Smooth muscle cell (in vitro differentiated cells): Measurements from ENCODE around the gene CALD1. TPM values are rescaled to one million over a fixed set of nuclear protein-coding genes. Genes with fewer than 3 reads are reported as not detected.

ENCODE experiments used
- DNase-seq: peaks from one replicate; lab custom pipeline; 2025; ENCODE audit not compliant: unreplicated experiment; lab: John Stamatoyannopoulos, UW
- H2AFZ ChIP-seq: fragments of 200-600 bp; sonication (generic); 2 replicates; pipeline ENCODE4 v1.6.0; 2016; ENCODE audit warnings: antibody characterized with exemption, low read depth, mild to moderate bottlenecking
- H3F3A ChIP-seq: fragments of 200-600 bp; sonication (generic); 2 replicates; pipeline ENCODE4 v1.6.0; 2017; ENCODE audit warnings: antibody characterized with exemption, low read depth
- H3K27ac ChIP-seq: fragments of 200-600 bp; sonication (generic); 2 replicates; pipeline ENCODE4 v1.5.1; 2016; ENCODE audit warnings: low read depth, mild to moderate bottlenecking
- H3K27me3 ChIP-seq: fragments of 200-600 bp; sonication (generic); 2 replicates; pipeline ENCODE4 v1.6.1; 2016; ENCODE audit warnings: low read depth, mild to moderate bottlenecking
- H3K36me3 ChIP-seq: fragments of 200-600 bp; sonication (generic); 2 replicates; pipeline ENCODE4 v1.5.1; 2016; ENCODE audit warnings: low read depth
- H3K4me1 ChIP-seq: fragments of 200-600 bp; sonication (generic); 2 replicates; pipeline ENCODE4 v1.5.1; 2016; ENCODE audit warnings: low read depth
- H3K4me2 ChIP-seq: fragments of 200-600 bp; sonication (generic); 2 replicates; pipeline ENCODE4 v1.6.0; 2016; ENCODE audit warnings: mild to moderate bottlenecking
- H3K4me3 ChIP-seq: fragments of 200-600 bp; sonication (generic); 2 replicates; pipeline ENCODE4 v1.5.1; 2016; ENCODE audit warnings: mild to moderate bottlenecking
- H3K79me2 ChIP-seq: fragments of 200-600 bp; sonication (generic); 2 replicates; pipeline ENCODE4 v1.6.0; 2016; ENCODE audit warnings: low read depth, mild to moderate bottlenecking
- H3K9ac ChIP-seq: fragments of 200-600 bp; sonication (generic); 2 replicates; pipeline ENCODE4 v1.6.0; 2016; ENCODE audit warnings: low read depth
- H3K9me3 ChIP-seq: fragments of 200-600 bp; sonication (generic); replicated peaks from 2 replicates; pipeline ENCODE4 v1.5.1; 2016; ENCODE audit warnings: low read depth
- H4K20me1 ChIP-seq: fragments of 200-600 bp; sonication (generic); 2 replicates; pipeline ENCODE4 v1.6.0; 2016; ENCODE audit warnings: low read depth
- WGBS: methylation state at CpG from one replicate; pipeline ENCODE4 v1.1.7; 2016; ENCODE audit warnings: low lambda C conversion rate; 5-methylcytosine and 5-hydroxymethylcytosine counted together
- polyA plus RNA-seq: library from polyadenylated mRNA; unstranded; fragments of >200 nt; fragmentation: Nextera tagmentation; extraction: Ambion mirVana; gene quantifications from 2 replicates; pipeline ENCODE4 v1.2.1, GENCODE V29; 2016
- total RNA-seq: library from RNA; depleted of rRNA; stranded (reverse); fragments of >200 nt; gene quantifications from 2 replicates; pipeline ENCODE4 v1.2.3, GENCODE V29; 2014
- TF ChIP-seq, protein P1 (sequence below): fragments of 200-600 bp; sonication (generic); IDR thresholded peaks from 2 replicates; pipeline ENCODE4 v1.5.1; 2017; ENCODE audit warnings: borderline replicate concordance, mild to moderate bottlenecking, antibody characterized with exemption; ENCODE audit not compliant: insufficient read depth, poor library complexity, severe bottlenecking

Gene CALD1
- total and polyA plus RNA-seq, 2 experiments from 2014 or later: 948 to 1,552 TPM

- DNase-seq: no peak
- H3K9ac ChIP-seq: no peak overlapping the region
- H2AFZ ChIP-seq: no peak overlapping the region
- peaks cover 11% of the 10 kb centered on the region for H3K36me3 ChIP-seq
- peak overlapping the region; percentile 98 for H3K27ac ChIP-seq
- peaks cover 100% of the 10 kb centered on the region for H4K20me1 ChIP-seq
- peaks cover 60% of the 10 kb centered on the region for H3F3A ChIP-seq
- H3K9me3 ChIP-seq: no peaks in the 10 kb centered on the region
- H3K4me1 ChIP-seq: peaks cover 6% of the 10 kb centered on the region
- peaks cover 98% of the 10 kb centered on the region for H3K79me2 ChIP-seq
- H3K27me3 ChIP-seq: no peaks in the 10 kb centered on the region
- peak overlapping the region; percentile 77 for H3K4me2 ChIP-seq
- TF ChIP-seq, protein P1, sequence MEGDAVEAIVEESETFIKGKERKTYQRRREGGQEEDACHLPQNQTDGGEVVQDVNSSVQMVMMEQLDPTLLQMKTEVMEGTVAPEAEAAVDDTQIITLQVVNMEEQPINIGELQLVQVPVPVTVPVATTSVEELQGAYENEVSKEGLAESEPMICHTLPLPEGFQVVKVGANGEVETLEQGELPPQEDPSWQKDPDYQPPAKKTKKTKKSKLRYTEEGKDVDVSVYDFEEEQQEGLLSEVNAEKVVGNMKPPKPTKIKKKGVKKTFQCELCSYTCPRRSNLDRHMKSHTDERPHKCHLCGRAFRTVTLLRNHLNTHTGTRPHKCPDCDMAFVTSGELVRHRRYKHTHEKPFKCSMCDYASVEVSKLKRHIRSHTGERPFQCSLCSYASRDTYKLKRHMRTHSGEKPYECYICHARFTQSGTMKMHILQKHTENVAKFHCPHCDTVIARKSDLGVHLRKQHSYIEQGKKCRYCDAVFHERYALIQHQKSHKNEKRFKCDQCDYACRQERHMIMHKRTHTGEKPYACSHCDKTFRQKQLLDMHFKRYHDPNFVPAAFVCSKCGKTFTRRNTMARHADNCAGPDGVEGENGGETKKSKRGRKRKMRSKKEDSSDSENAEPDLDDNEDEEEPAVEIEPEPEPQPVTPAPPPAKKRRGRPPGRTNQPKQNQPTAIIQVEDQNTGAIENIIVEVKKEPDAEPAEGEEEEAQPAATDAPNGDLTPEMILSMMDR: no peak
- H3K4me3 ChIP-seq: no peak overlapping the region
These were observed 62.6 kb downstream of the CALD1 start for GRCh38 chr7:134842062-134842461.

DNA sequence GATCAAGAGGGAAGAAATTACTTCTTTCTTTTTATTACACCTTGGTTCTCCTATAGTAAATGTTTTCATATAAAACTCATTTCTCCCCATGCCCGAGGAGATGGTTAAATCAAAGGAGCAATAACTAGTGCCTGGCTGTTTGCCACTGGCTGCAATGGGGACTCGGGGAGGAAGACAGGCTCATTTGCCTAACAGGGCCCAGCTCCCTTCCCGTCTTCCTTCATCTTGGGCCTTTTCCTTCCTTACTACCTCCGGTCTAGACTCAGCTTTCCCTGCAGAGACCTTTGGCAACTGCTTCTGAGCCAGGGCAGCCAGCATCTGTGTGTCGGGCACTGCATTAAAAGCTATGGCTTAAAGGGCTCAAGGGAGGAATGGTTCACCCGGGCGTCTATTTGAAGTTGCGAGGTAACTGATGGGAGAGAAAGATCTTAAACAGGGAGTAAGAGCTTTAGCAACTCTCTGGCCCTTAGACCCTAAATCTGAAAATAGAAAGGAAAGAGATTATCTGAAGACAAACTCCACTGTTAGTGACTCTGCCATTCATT, 63.5 kb downstream of the CALD1 start:
- Histone ChIP-seq H4K20me1 (peaks cover 100% of the 10 kb centered on the region), H3K9ac (peak overlapping the region; percentile 12), H3K27ac (peak overlapping the region; percentile 98), H3F3A (peaks cover 59% of the 10 kb centered on the region), H2AFZ (no peak overlapping the region), H3K4me1 (peaks cover 6% of the 10 kb centered on the region), H3K4me2 (peak overlapping the region; percentile 77), H3K27me3 (no peaks in the 10 kb centered on the region), H3K36me3 (peaks cover 11% of the 10 kb centered on the region), H3K9me3 (no peaks in the 10 kb centered on the region), H3K79me2 (peaks cover 98% of the 10 kb centered on the region), H3K4me3 (peak overlapping the region; percentile 3)
- no peak for DNase-seq
- TF ChIP-seq, protein P1: no peak
- WGBS: 42% methylated on average over 8 of the region's 8 CpGs

- Histone ChIP-seq H2AFZ (no peak overlapping the region), H3K9ac (no peak overlapping the region), H3K4me3 (no peak overlapping the region), H4K20me1 (peaks cover 100% of the 10 kb centered on the region), H3K36me3 (peaks cover 14% of the 10 kb centered on the region), H3K4me1 (peaks cover 6% of the 10 kb centered on the region), H3K27me3 (no peaks in the 10 kb centered on the region), H3K27ac (peak overlapping the region; percentile 98), H3K79me2 (peaks cover 98% of the 10 kb centered on the region), H3K9me3 (no peaks in the 10 kb centered on the region), H3K4me2 (no peak overlapping the region), H3F3A (peaks cover 65% of the 10 kb centered on the region)
- no peak for DNase-seq
- TF ChIP-seq, protein P1: no peak
These were observed 64.8 kb downstream of the CALD1 start for GRCh38 chr7:134844200-134844599.

GRCh38 chr7:134845461-134845860, 66.0 kb downstream of the CALD1 start:
- H3K9ac ChIP-seq: no peak overlapping the region
- H3K9me3 ChIP-seq: no peaks in the 10 kb centered on the region
- peaks cover 19% of the 10 kb centered on the region for H3K36me3 ChIP-seq
- H3F3A ChIP-seq: peaks cover 65% of the 10 kb centered on the region
- no peak overlapping the region for H2AFZ ChIP-seq
- 73% methylated on average over 3 of the region's 3 CpGs for WGBS
- H3K79me2 ChIP-seq: peaks cover 98% of the 10 kb centered on the region
- TF ChIP-seq, protein P1: peak; percentile 30
- H3K27ac ChIP-seq: peak overlapping the region; percentile 98
- H3K27me3 ChIP-seq: no peaks in the 10 kb centered on the region
- H3K4me3 ChIP-seq: no peak overlapping the region
- peaks cover 6% of the 10 kb centered on the region for H3K4me1 ChIP-seq
- peaks cover 100% of the 10 kb centered on the region for H4K20me1 ChIP-seq
- H3K4me2 ChIP-seq: no peak overlapping the region
- no peak for DNase-seq
